HEK293T (cell line): ENCODE data around the gene DERL3.

Source experiments
- CTCF ChIA-PET: fragments of 350-600 bp; formaldehyde crosslinking; extraction: SDS; loops from one replicate; lab custom pipeline; 2021; ENCODE audit warnings: antibody characterized with exemption, inconsistent platforms; lab: Yijun Ruan, JAX
- POLR2A ChIA-PET: fragments of 350-600 bp; formaldehyde crosslinking; extraction: SDS; loops from one replicate; lab custom pipeline; 2020; ENCODE audit warnings: antibody characterized with exemption, inconsistent platforms; lab: Yijun Ruan, JAX
- DNase-seq: peaks from one replicate; pipeline ENCODE4 v3.0.0; 2012; ENCODE audit warnings: mixed read lengths; ENCODE audit errors: extremely low spot score
- ARNT ChIP-seq: fragments of 450-650 bp; IDR thresholded peaks from 2 replicates; pipeline ENCODE4 v1.6.1; 2017; ENCODE audit warnings: mild to moderate bottlenecking
- BHLHE40 ChIP-seq: fragments of 450-650 bp; IDR thresholded peaks from 2 replicates; pipeline ENCODE4 v1.6.1; 2016; ENCODE audit warnings: mild to moderate bottlenecking, moderate library complexity, borderline replicate concordance
- CTBP1 ChIP-seq: fragments of 450-650 bp; IDR thresholded peaks from 2 replicates; pipeline ENCODE4 v1.6.1; 2016; ENCODE audit warnings: borderline replicate concordance
- ELF4 ChIP-seq: fragments of 450-650 bp; IDR thresholded peaks from 2 replicates; pipeline ENCODE4 v1.6.1; 2017; ENCODE audit warnings: antibody characterized with exemption
- FOXA1 ChIP-seq: fragments of 450-650 bp; IDR thresholded peaks from 2 replicates; pipeline ENCODE4 v1.6.1; 2016; ENCODE audit warnings: mild to moderate bottlenecking
- FOXK2 ChIP-seq: fragments of 450-650 bp; IDR thresholded peaks from 2 replicates; pipeline ENCODE4 v1.6.1; 2016; ENCODE audit warnings: mild to moderate bottlenecking
- FOXM1 ChIP-seq: fragments of 450-650 bp; IDR thresholded peaks from 2 replicates; pipeline ENCODE4 v1.6.1; 2017; ENCODE audit warnings: mild to moderate bottlenecking, borderline replicate concordance
- HDGF ChIP-seq: fragments of 450-650 bp; IDR thresholded peaks from 2 replicates; pipeline ENCODE4 v1.6.1; 2017; ENCODE audit warnings: antibody characterized with exemption, borderline replicate concordance
- L3MBTL2 ChIP-seq: fragments of 450-650 bp; conservative IDR thresholded peaks from 2 replicates; pipeline ENCODE4 v1.6.1; 2016; ENCODE audit warnings: mild to moderate bottlenecking
- LEF1 ChIP-seq: fragments of 450-650 bp; IDR thresholded peaks from 2 replicates; pipeline ENCODE4 v1.6.1; 2017; ENCODE audit warnings: mild to moderate bottlenecking, borderline replicate concordance
- NFRKB ChIP-seq: fragments of 450-650 bp; IDR thresholded peaks from 2 replicates; pipeline ENCODE4 v1.6.1; 2016; ENCODE audit warnings: mild to moderate bottlenecking, moderate library complexity
- PKNOX1 ChIP-seq: fragments of 450-650 bp; IDR thresholded peaks from 2 replicates; pipeline ENCODE4 v1.6.1; 2016
- SP1 ChIP-seq: fragments of 450-650 bp; IDR thresholded peaks from 2 replicates; pipeline ENCODE4 v1.6.1; 2017
- SUZ12 ChIP-seq: fragments of 450-650 bp; IDR thresholded peaks from 2 replicates; pipeline ENCODE4 v1.6.1; 2016; ENCODE audit warnings: mild to moderate bottlenecking
- TARDBP ChIP-seq: fragments of 450-650 bp; IDR thresholded peaks from 2 replicates; pipeline ENCODE4 v1.6.1; 2016
- ZNF384 ChIP-seq: fragments of 450-650 bp; IDR thresholded peaks from 2 replicates; pipeline ENCODE4 v1.6.1; 2016

The DERL3 gene

GRCh38 chr22:23833911-23834317 is 4.9 kb downstream of the DERL3 start:
- POLR2A ChIA-PET: no interaction called here
- TF ChIP-seq ELF4 (no peak), L3MBTL2 (no peak), PKNOX1 (no peak), SUZ12 (no peak), HDGF (no peak), FOXK2 (no peak), ARNT (no peak), FOXA1 (no peak), NFRKB (no peak), TARDBP (no peak), BHLHE40 (no peak), LEF1 (no peak), FOXM1 (no peak), ZNF384 (no peak), CTBP1 (no peak), SP1 (no peak)

DNA sequence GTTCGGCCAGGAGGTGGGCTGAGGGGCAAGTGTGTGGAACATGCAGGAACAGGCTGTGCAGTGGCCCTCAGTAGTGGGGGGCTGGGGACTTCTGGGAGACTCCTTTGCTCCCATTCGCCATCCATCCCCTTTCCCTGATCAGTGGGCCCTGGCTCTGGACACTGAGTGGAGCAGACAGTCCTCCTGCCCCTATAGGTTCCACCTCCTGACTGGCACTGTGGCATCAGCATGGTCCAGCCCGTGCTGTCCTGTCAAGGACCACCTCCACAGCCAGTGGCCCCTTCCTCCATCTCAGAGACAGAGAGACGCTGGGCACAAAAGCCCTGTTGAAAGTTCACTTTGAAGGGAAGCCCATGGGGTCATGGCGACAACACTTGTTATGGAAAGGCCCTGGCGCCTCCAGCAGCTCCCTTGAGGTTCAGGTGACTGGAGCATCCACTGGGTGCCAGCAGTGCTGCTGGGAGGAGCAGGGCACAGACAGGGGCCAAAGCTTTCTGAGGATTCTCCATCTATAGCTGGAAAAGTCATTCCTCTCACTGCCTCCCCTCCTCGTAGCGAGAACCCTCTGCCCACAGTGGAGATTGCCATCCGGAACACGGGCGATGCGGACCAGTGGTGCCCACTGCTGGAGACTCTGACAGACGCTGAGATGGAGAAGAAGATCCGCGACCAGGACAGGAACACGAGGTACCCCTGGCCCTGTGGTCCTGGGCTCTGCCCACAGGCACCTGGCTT is 5.6 kb downstream of the DERL3 start:
- TF ChIP-seq SUZ12 (no peak), L3MBTL2 (no peak), TARDBP (no peak), LEF1 (no peak), ZNF384 (no peak), SP1 (no peak), HDGF (no peak), ELF4 (no peak), ARNT (no peak), CTBP1 (no peak), NFRKB (no peak), FOXM1 (no peak), BHLHE40 (no peak), FOXA1 (no peak), FOXK2 (no peak), PKNOX1 (no peak)
- POLR2A ChIA-PET: no interaction called here
- CTCF ChIA-PET: no interaction called here
- DNase-seq: no peak

More at GRCh38 chr22:23833911-23834317, 4.9 kb downstream of the DERL3 start:
- no peak for DNase-seq
- CTCF ChIA-PET: no interaction called here

DNA sequence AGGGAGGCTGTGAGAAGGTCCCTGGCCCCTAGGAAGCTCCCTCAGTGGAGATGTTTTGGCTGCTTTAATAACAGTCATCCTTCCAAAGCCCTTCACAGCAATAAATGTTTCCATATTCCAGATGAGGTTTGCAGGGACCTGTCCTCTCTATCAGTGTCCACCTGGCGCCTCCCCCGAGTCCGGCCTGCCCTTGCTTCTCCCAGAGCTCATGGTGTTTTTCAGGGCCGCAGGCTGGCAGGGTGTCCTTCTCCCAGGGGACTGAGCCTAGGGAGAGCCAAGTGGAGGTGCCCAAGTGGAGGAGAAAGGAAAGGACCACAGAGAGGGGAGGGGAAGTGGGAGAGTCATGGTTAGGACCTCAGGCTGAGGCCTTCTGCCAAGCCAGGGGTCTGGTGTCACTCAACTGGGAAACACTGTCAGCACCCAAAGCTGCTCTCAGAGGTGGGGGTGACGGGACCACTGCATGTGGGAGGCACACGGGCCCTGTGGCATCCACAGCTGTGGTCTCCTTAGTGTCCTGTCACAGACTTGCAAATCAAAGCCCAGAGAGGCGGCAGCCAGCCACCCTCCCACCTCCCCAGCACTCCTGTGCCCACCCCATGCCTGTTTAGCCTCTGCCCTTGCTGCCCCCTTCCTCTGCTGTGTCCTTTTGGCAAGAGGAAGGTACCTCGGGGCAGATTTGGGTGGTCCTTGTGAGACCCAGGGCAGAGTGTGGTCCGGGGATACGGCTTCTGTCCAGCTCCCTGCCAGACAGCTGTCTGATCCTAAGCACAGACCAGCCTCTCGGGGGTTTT is 6.4 kb downstream of the DERL3 start:
- ChIA-PET CTCF (no interaction called here), POLR2A (interaction anchor here (1.3 kb wide), 1 partner anchor 65 kb away, joined by 4 read pairs; the partner anchor contains the start of gene CHCHD10)
- DNase-seq: no peak
- no peak for TF ChIP-seq SP1
- TF ChIP-seq ZNF384: no peak
- no peak for TF ChIP-seq NFRKB

- CTCF ChIA-PET: no interaction called here
- TF ChIP-seq FOXM1: no peak
- TF ChIP-seq L3MBTL2: no peak
- no peak for TF ChIP-seq TARDBP
- no peak for TF ChIP-seq LEF1
- no peak for TF ChIP-seq HDGF
- TF ChIP-seq SUZ12: no peak
- no peak for TF ChIP-seq ELF4
- no peak for TF ChIP-seq FOXK2
- DNase-seq: no peak
- POLR2A ChIA-PET: interaction anchor here (0.8 to 1.3 kb wide), 2 partner anchors 26 to 64 kb away, joined by 3 to 4 read pairs; partner anchors contain the start of genes CHCHD10 and SLC2A11
These were observed 7.0 kb downstream of the DERL3 start for GRCh38 chr22:23831781-23832180.

GRCh38 chr22:23831261-23831660 is 7.5 kb downstream of the DERL3 start:
- no peak for DNase-seq
- no peak for TF ChIP-seq FOXM1
- no peak for TF ChIP-seq PKNOX1
- TF ChIP-seq BHLHE40: no peak
- no peak for TF ChIP-seq CTBP1
- TF ChIP-seq ARNT: no peak
- TF ChIP-seq FOXA1: no peak
- no peak for TF ChIP-seq LEF1
- TF ChIP-seq HDGF: no peak
- TF ChIP-seq SUZ12: no peak
- TF ChIP-seq ZNF384: no peak
- no peak for TF ChIP-seq ELF4
- TF ChIP-seq L3MBTL2: no peak
- ChIA-PET POLR2A (interaction anchor here (0.8 to 1.3 kb wide), 2 partner anchors 26 to 64 kb away, joined by 3 to 4 read pairs; partner anchors contain the start of genes CHCHD10 and SLC2A11), CTCF (interaction anchor here (0.6 kb wide), 1 partner anchor 63 kb away, joined by 3 read pairs; no protein-coding TSS in a partner anchor)
